Activated CD4-positive, alpha-beta T cell treated with anti-CD3 and anti-CD28 coated beads, Interleukin-2, amount 10 ng/mL, durations not matched to agents 7 days and 5 days (primary cell): Measurements from ENCODE around the gene CLMN. TPM values are rescaled to one million over a fixed set of nuclear protein-coding genes. Genes with fewer than 3 reads are reported as not detected.

Experiments
- CTCF ChIA-PET: fragments of 350-600 bp; sonication (Branson Sonifier 250); formaldehyde crosslinking; loops from one replicate; lab custom pipeline; 2021; ENCODE audit warnings: antibody characterized with exemption; lab: Charles Lee
- POLR2A ChIA-PET: fragments of 350-600 bp; sonication (Branson Sonifier 250); formaldehyde crosslinking; loops from one replicate; lab custom pipeline; 2021; ENCODE audit warnings: antibody characterized with exemption; lab: Charles Lee
- DNase-seq: peaks from one replicate; pipeline ENCODE4 v3.0.0-alpha.2; 2020
- H3K27ac Mint-ChIP-seq: one replicate; pipeline ENCODE4 v1.8.0; 2021; ENCODE audit warnings: mild to moderate bottlenecking, moderate library complexity, mixed read lengths
- H3K27me3 Mint-ChIP-seq: one replicate; pipeline ENCODE4 v1.8.0; 2021; ENCODE audit warnings: mixed read lengths
- H3K36me3 Mint-ChIP-seq: one replicate; pipeline ENCODE4 v1.8.0; 2021; ENCODE audit warnings: low read depth, mixed read lengths
- H3K4me1 Mint-ChIP-seq: one replicate; pipeline ENCODE4 v1.8.0; 2021; ENCODE audit warnings: mixed read lengths
- H3K4me3 Mint-ChIP-seq: one replicate; pipeline ENCODE4 v1.8.0; 2021; ENCODE audit warnings: mild to moderate bottlenecking, moderate library complexity, mixed read lengths
- H3K9me3 Mint-ChIP-seq: one replicate; pipeline ENCODE4 v1.8.0; 2021; ENCODE audit warnings: mixed read lengths
- total RNA-seq, 2 experiments: library from RNA; stranded (reverse); gene quantifications; one replicate each; pipeline ENCODE4 v1.2.3, GENCODE V29; 2021

The CLMN gene
- total RNA-seq, 2 experiments from 2014 or later, result 0.42 to 0.94 TPM

DNA sequence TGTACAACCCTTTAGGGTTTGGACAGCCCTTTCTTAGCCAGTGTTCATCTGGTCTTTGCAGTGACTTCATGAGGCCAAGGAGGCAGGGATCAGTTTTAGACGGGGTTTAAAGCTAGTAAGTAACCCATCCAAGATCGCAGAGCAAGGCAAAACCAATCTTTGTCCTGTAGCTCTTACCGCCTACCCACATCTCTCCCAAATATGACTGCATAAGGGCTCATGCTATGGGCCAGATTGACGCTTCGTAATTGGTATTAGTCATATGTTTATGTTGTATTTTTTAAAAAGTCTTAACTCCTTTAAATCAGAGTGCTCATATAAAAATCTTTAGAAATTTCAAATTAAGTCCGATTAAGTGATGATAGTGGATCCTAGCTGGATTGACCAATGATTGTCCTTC lies 3.7 kb upstream of the CLMN start:
- ChIA-PET CTCF (no interaction called here), POLR2A (no interaction called here)
- Mint-ChIP-seq H3K4me1 (peaks cover 9% of the 10 kb centered on the region), H3K27me3 (peaks cover 34% of the 10 kb centered on the region), H3K9me3 (no peaks in the 10 kb centered on the region), H3K4me3 (no peak overlapping the region), H3K27ac (no peak overlapping the region), H3K36me3 (no peaks in the 10 kb centered on the region)
- no peak for DNase-seq

- no peaks in the 10 kb centered on the region for H3K36me3 Mint-ChIP-seq
- CTCF ChIA-PET, result no interaction called here
- no peak for DNase-seq
- H3K27me3 Mint-ChIP-seq, result peaks cover 41% of the 10 kb centered on the region
- H3K9me3 Mint-ChIP-seq, result no peaks in the 10 kb centered on the region
- POLR2A ChIA-PET, result no interaction called here
- H3K4me1 Mint-ChIP-seq, result peaks cover 11% of the 10 kb centered on the region
- no peak overlapping the region for H3K27ac Mint-ChIP-seq
- H3K4me3 Mint-ChIP-seq, result no peak overlapping the region
These were observed 2.9 kb upstream of the CLMN start for GRCh38 chr14:95322651-95323050.

GRCh38 chr14:95321693-95322455 lies 2.2 kb upstream of the CLMN start:
- no peaks in the 10 kb centered on the region for H3K9me3 Mint-ChIP-seq
- no peak overlapping the region for H3K27ac Mint-ChIP-seq
- DNase-seq, result no peak
- peaks cover 46% of the 10 kb centered on the region for H3K27me3 Mint-ChIP-seq
- H3K4me1 Mint-ChIP-seq, result peaks cover 11% of the 10 kb centered on the region
- ChIA-PET POLR2A (no interaction called here), CTCF (no interaction called here)
- no peaks in the 10 kb centered on the region for H3K36me3 Mint-ChIP-seq
- H3K4me3 Mint-ChIP-seq, result no peak overlapping the region

GRCh38 chr14:95320955-95321600 lies 1.4 kb upstream of the CLMN start:
- POLR2A ChIA-PET, result no interaction called here
- H3K27me3 Mint-ChIP-seq, result peaks cover 49% of the 10 kb centered on the region
- H3K36me3 Mint-ChIP-seq, result no peaks in the 10 kb centered on the region
- no peaks in the 10 kb centered on the region for H3K9me3 Mint-ChIP-seq
- no peak for DNase-seq
- H3K4me3 Mint-ChIP-seq, result peak overlapping the region; percentile 55
- CTCF ChIA-PET, result no interaction called here
- peaks cover 13% of the 10 kb centered on the region for H3K4me1 Mint-ChIP-seq
- no peak overlapping the region for H3K27ac Mint-ChIP-seq

DNA sequence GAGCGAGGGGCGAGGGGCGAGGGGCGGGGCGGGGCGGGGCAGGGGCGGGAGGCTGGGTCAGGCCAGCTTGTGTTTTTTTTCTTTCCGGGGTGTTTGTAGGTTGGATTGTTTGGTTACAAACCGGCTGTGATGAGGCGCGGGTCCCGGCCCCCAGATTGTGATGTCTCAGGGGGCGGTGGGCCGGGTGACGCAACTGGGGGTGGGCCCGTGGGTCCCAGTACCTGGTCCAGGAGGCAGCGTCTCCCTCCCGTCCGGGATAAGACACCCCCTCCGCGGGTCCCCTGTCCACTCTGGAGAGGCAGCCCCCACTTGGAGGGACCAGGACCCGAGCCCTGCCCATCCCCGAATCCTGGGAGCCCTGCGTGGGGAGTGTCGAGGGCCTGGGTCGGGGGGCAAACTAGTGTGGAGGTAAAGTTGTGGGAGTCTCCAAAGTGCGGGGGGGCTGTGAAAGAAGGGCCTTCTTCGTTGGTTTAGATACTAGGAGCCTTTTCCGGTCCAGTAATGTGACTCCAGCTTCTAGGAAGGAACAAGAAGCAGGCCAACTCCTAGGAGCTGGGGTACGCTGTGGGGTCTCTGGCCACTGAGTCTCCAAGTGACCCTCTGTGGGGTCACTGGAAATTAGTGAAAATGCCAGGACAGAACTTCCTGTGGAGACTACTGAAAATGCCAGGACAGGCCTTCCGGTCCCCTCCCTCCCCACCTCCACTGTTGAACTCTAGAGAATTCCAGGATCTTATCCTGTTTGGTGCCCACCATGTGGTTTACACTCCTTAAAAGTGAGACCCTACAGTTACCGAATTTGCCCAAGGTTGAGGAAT lies 579 bp upstream of the CLMN start:
- Mint-ChIP-seq H3K4me1 (peaks cover 13% of the 10 kb centered on the region), H3K36me3 (no peaks in the 10 kb centered on the region), H3K9me3 (no peaks in the 10 kb centered on the region), H3K27ac (no peak overlapping the region), H3K27me3 (peaks cover 49% of the 10 kb centered on the region), H3K4me3 (peak overlapping the region; percentile 55)
- POLR2A ChIA-PET, result no interaction called here
- DNase-seq, result no peak
- CTCF ChIA-PET, result interaction anchor here (0.7 kb wide), 1 partner anchor 16 kb away, joined by 4 read pairs; no protein-coding TSS in a partner anchor

GRCh38 chr14:95318399-95319311 lies 1.1 kb downstream of the CLMN start:
- Mint-ChIP-seq H3K4me3 (peak overlapping the region; percentile 68), H3K27ac (no peak overlapping the region), H3K4me1 (peaks cover 24% of the 10 kb centered on the region), H3K9me3 (no peaks in the 10 kb centered on the region), H3K36me3 (no peaks in the 10 kb centered on the region), H3K27me3 (peaks cover 47% of the 10 kb centered on the region)
- POLR2A ChIA-PET, result no interaction called here
- CTCF ChIA-PET, result interaction anchor here (1.0 kb wide), 1 partner anchor 108 kb away, joined by 3 read pairs; no protein-coding TSS in a partner anchor
- peak; percentile 16 for DNase-seq

GRCh38 chr14:95317817-95318343 lies 1.8 kb downstream of the CLMN start:
- Mint-ChIP-seq H3K4me1 (peaks cover 27% of the 10 kb centered on the region), H3K27ac (no peak overlapping the region), H3K36me3 (no peaks in the 10 kb centered on the region), H3K4me3 (peak overlapping the region; percentile 37), H3K9me3 (no peaks in the 10 kb centered on the region), H3K27me3 (peaks cover 47% of the 10 kb centered on the region)
- ChIA-PET POLR2A (no interaction called here), CTCF (interaction anchor here (1.0 kb wide), 1 partner anchor 108 kb away, joined by 3 read pairs; no protein-coding TSS in a partner anchor)
- no peak for DNase-seq

- no peaks in the 10 kb centered on the region for H3K9me3 Mint-ChIP-seq
- peaks cover 27% of the 10 kb centered on the region for H3K4me1 Mint-ChIP-seq
- POLR2A ChIA-PET, result no interaction called here
- no peak overlapping the region for H3K27ac Mint-ChIP-seq
- H3K36me3 Mint-ChIP-seq, result no peaks in the 10 kb centered on the region
- CTCF ChIA-PET, result no interaction called here
- H3K4me3 Mint-ChIP-seq, result no peak overlapping the region
- DNase-seq, result no peak
- peaks cover 38% of the 10 kb centered on the region for H3K27me3 Mint-ChIP-seq
These were observed 2.9 kb downstream of the CLMN start for GRCh38 chr14:95316821-95317220.

DNA sequence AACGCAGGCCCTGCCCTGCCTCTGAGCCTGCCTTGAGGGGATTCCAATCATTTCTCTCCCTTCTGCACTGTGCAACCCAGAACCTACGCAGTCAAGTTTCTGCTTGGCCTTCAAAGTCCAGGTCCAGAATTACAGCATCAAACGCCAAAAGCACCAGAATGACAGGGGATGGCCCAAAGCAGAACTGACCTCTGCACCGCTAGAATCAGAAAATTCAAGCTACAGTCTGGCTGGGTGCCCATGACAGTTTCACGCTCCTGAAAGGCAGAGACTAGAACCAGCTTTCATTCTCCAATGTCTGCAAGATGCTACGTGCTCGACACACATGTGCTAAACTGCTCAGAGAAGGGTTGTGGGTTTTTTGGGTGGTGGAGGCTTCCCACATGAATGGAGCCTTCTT lies 4.1 kb downstream of the CLMN start:
- ChIA-PET CTCF (no interaction called here), POLR2A (no interaction called here)
- Mint-ChIP-seq H3K9me3 (no peaks in the 10 kb centered on the region), H3K27me3 (peaks cover 29% of the 10 kb centered on the region), H3K27ac (no peak overlapping the region), H3K36me3 (no peaks in the 10 kb centered on the region), H3K4me3 (no peak overlapping the region), H3K4me1 (peaks cover 27% of the 10 kb centered on the region)
- no peak for DNase-seq

GRCh38 chr14:95315156-95315555 lies 4.6 kb downstream of the CLMN start:
- ChIA-PET POLR2A (no interaction called here), CTCF (no interaction called here)
- no peak for DNase-seq
- Mint-ChIP-seq H3K9me3 (no peaks in the 10 kb centered on the region), H3K36me3 (no peaks in the 10 kb centered on the region), H3K4me1 (peaks cover 27% of the 10 kb centered on the region), H3K27ac (no peak overlapping the region), H3K27me3 (peaks cover 29% of the 10 kb centered on the region), H3K4me3 (no peak overlapping the region)

DNA sequence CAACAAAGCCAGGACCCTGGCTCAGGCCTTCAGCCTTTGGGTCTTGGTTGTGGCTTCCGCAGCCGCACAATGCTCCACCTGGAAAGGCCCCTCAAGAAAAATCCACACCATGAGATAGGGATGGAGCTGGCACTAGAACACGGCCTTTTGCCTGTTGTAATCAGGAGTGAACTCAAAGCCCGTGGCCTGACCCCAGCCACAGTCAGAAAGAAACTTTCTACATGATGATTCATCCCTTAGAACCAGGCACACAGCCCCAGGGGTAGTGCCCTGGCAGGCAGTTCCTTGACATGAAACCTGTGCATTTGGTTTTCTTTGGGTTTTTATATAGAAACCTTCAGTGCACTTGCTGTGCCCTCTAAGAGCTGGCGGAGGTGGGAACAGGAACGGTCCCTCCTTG lies 5.1 kb downstream of the CLMN start:
- Mint-ChIP-seq H3K9me3 (no peaks in the 10 kb centered on the region), H3K36me3 (no peaks in the 10 kb centered on the region), H3K4me3 (no peak overlapping the region), H3K27ac (no peak overlapping the region), H3K27me3 (peaks cover 29% of the 10 kb centered on the region), H3K4me1 (peaks cover 27% of the 10 kb centered on the region)
- DNase-seq, result no peak
- POLR2A ChIA-PET, result no interaction called here
- CTCF ChIA-PET, result no interaction called here

GRCh38 chr14:95313707-95314106 lies 6.0 kb downstream of the CLMN start:
- Mint-ChIP-seq H3K27me3 (peaks cover 24% of the 10 kb centered on the region), H3K4me3 (no peak overlapping the region), H3K36me3 (no peaks in the 10 kb centered on the region), H3K27ac (no peak overlapping the region), H3K4me1 (peaks cover 21% of the 10 kb centered on the region), H3K9me3 (no peaks in the 10 kb centered on the region)
- CTCF ChIA-PET, result no interaction called here
- no peak for DNase-seq
- POLR2A ChIA-PET, result no interaction called here
